HG02943 (cell line): ENCODE measurements around the gene IAH1.
"Not testable (repeated sequence)": the region's sequence is repeated elsewhere in the genome, so short reads cannot be mapped to it uniquely, and the experiment has no call there.

Source experiments
- ATAC-seq: cut with Tn5 transposase; IDR thresholded peaks from one replicate; pipeline ENCODE4 v1.9.1; 2021; ENCODE audit warnings: mild to moderate bottlenecking, low read depth, moderate library complexity; ENCODE audit not compliant: unreplicated experiment

Gene IAH1

DNA sequence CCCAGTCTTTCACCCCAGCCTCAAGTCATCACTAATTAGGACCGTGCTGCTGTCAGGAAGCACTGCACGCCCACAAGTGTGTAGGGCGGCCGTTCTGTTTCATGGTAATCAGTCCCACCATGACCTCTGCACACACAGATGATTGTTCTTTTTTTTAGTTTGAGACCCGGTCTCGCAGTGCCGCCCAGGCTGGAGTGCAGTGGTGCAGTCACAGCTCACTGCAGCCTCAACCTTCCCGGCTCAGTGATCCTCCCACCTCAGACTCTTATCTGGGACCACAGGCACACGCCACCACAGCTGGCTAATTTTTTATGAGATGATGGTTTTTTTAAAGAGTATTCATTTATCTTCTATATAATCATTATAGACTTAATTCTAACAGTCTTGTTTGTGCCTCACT, 1.8 kb upstream of the IAH1 start:
- ATAC-seq, result no peak

DNA sequence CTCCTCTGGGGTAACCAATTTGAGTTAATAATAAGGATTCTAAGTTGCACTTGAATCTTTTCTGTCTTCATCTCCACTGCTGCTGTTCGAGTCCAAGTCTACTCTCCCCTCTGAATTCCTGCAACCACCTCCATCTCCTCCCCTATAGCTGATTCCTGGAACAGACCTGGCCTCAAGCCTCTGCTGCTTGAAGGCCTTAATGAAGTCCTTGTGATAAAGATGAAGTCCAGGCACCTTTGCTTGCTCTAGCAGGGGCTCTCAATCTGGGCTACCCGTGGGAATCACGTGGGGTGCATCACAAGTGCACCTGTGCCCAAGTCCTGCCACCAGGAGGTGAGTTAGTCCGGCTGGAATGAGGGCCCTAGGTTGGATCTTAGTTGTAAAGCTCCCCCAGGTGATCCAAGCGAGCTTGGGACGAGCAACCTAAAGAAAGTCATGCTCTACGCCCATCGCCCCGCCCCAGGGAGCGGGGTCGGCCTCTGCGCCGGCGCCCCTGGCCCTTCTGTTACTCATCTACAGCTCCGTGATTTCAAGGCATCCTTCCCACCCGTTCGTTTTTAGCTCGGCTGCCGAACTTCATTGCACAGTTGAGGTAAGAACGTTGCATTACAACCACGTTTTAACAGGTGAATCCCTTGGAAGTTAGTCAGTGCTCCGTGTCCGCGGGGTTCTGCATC, 905 bp upstream of the IAH1 start:
- no peak for ATAC-seq

GRCh38 chr2:9473985-9474360, 378 bp upstream of the IAH1 start:
- ATAC-seq, result peak; percentile 28

DNA sequence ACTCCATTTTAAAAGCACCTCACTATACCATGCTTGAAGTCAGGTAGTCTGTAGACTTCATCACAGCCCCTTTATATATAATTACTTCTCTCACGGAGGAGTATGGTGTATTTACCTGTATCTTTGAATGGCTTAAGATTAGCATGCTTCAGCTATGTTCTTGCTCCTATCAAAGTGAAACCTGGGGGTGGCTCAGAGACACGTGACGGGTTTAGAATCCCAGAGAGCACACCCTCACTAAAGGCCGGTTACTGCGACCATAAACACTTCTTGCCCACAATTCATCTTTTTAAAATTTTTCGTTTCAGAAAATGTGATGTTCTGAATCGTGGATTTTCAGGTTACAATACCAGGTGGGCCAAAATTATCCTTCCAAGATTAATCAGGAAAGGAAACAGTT, 3.6 kb downstream of the IAH1 start:
- ATAC-seq, result no peak

DNA sequence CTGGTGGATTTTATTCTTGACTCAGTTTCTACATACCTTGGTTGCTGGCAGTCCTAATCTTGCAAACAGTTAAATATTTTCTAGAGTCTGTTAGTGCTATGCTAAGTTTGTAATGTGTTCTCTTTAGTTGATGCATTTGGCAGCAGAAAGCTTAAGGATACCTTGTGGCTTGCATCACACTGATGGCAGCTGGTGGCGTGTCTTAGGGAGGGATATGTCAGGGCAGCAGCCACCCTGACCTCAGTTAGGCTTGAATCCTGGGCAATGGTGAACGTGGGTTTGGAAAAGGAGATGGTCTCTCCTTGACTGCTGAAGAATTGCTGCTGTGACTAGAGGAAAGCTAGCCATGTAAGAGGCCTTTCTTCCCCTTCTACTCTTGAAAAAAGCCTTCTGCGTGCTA, 4.2 kb downstream of the IAH1 start:
- no peak for ATAC-seq

DNA sequence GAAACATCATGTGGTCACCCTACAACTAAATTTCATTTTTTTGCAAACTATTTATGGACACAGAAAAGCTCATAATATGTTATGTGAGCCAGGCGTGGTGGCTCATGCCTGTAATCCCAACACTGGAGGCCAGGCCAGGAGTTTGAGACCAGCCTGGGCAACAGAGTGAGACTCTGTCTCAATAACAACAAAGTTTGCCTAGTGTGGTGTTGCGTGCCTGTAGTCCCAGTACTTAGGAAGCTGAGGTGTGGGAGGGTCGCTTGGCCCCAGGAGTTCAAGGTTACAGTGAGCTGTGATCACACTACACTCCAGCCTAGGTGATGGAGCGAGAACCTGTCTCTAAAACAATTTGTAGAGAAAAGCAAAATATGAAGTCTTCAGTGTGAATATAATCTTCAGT, 5.8 kb downstream of the IAH1 start:
- ATAC-seq, result no peak

DNA sequence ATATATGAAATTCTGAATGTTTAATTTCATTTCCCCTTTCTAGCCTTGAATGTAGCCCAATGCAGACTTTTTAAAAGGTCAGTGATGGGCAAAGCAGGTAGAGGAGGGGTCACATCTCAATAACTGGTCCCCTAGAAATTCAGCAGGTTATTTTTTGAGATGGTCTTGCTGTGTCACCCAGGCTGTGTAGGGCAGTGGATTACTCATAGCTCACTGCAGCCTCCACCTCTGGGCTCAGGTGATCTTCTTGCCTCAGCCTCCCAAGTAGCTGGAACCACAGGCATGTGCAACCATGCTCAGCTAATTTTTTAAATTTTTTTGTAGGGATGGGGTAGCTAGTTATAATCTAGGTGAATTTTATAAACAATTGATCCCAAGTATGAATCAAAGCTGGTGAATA, 8.8 kb downstream of the IAH1 start:
- no peak for ATAC-seq

GRCh38 chr2:9484533-9484932, 10.2 kb downstream of the IAH1 start:
- no peak for ATAC-seq

- no peak for ATAC-seq
These were observed 14.5 kb downstream of the IAH1 start for GRCh38 chr2:9488583-9489547.

DNA sequence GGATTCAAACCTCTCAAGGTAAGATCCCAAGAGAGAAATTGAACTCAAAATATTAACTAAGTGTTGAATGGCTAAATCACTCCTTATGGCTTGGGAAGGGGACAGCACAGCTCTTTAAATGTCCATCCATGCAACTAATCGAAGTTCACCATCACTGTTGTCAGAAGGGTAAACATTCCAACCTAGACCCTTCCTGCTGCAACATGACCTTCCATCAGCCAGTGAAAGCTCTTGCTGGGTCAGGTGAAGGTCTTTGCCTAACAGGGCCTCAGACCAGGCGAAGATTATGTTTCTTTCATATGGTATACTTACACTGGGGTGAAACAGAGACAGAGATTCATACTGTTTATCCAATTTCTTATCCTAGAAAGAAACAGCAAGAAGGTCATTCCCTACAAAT, 16.4 kb downstream of the IAH1 start:
- no peak for ATAC-seq

- ATAC-seq, result no peak
These were observed 18.6 kb downstream of the IAH1 start for GRCh38 chr2:9492927-9493326.

DNA sequence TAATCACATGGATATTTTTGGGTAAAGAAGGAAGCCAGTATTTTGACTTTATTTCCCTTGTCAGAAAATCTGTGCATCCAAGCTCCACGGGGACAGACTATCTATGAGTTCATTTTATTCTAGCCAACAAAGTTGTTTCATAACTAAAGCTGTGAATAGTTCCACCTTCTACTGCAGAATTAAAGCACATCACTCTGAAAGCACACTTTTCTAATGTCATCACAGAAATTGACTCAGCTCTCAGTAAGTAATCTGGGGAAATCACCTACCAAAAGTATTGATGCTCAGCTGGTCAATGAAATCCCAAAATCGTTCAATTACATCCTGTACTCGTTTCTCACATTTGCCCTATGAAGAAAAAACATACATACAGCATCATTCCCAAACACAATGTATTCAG, 19.1 kb downstream of the IAH1 start:
- ATAC-seq, result no peak

GRCh38 chr2:9494081-9494480, 19.7 kb downstream of the IAH1 start:
- no peak for ATAC-seq

DNA sequence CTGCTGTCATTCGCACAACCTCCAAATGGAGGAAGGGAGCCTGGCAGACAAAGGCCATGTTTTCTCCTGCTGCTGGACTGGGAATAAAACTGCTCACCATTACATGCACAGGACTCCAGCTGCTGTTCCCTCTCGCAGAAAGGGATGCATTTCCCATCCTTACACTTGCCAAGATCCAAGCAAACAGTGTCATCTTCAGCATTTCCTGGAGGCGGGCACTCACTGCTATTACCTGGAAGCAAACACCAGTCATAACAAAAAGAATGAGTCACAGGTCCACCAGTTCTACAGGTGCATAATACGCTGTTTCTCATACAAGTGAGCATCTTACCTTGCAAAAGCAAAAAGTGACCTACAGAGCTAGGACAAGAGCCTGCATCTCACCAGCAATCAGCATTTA, 22.7 kb downstream of the IAH1 start:
- no peak for ATAC-seq

GRCh38 chr2:9498210-9498609, 23.9 kb downstream of the IAH1 start:
- ATAC-seq, result no peak

DNA sequence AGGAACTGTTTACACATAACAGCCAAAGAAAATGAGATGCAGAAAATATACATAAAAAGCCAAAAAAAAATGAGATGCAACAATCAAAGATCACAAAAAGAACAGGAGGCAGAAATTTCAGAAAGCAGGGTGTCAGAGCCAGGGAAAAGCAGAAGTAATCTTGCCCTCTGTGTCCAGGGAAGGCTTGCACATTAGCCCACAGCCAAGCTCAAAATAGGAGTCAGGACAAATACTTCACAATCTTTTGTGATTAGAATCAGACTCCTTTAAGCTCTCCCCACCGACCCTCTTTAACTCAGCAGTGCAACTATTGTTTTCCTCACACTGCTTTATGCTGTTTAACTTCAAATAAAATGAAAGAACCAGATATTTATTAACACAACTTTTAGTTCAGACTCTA, 34.6 kb downstream of the IAH1 start:
- ATAC-seq, result no peak

- not testable (repeated sequence) for ATAC-seq
These were observed 39.6 kb downstream of the IAH1 start for GRCh38 chr2:9513946-9514345.

- no peak for ATAC-seq
These were observed 42.9 kb downstream of the IAH1 start for GRCh38 chr2:9517118-9517782.

- ATAC-seq, result no peak
These were observed 43.8 kb downstream of the IAH1 start for GRCh38 chr2:9518163-9518562.

DNA sequence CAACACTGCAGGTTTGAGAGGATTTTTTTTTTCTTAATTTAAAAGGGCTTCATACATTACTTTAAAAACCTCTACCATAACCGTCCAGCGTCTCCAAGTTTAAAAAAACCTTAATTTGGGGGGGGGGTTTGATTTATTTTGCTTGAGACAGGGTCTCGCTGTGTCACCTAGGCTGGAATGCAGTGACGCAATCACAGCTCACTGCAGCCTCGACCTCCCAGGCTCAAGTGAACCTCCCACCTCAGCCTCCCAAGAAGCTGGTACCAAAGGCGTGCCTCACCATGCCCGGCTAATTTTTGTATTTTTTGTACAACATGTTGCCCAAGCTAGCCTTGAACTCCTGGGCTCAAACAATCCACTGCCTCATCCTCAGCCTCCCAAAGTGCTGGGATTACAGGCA, 44.4 kb downstream of the IAH1 start:
- ATAC-seq, result no peak

DNA sequence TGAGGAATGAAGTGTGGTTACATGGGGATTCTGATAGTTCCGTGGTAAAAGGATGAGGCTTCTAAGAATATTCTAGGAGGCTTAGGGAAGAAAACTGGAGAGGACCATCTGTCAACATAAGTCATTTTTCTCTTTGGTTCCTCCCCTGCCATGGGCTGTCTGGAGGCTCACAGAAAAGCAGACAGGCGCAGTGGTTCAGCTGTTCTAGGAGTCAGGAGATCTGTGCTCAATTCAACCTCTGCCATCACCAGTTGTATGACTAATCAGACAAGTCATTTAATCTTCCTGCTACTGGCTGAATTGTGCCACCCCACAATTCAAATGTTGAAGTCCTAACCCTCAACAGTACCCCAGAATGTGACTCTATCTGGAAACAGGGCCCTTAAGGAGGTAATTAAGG, 44.9 kb downstream of the IAH1 start:
- no peak for ATAC-seq
